Measurements from ENCODE around the gene NAIF1. TPM values are rescaled to one million over a fixed set of nuclear protein-coding genes. Genes with fewer than 3 reads are reported as not detected.
A peak's percentile ranks its signal among the peaks of the same experiment; 100 is the strongest.

The NAIF1 gene
- polyA plus RNA-seq, 1 of the 3 experiments (the other 2 are of a cell fraction), result 14.8 TPM

GRCh38 chr9:128099932-128100491 lies 32.9 kb upstream of the NAIF1 start:
- Histone ChIP-seq H3K4me1 (ENCODE audit: control insufficient read depth in 1 of 2, insufficient read depth in 2 of 2, low read depth in 1 of 2, low read length in 1 of 2) (peaks cover 28 to 31% of the 10 kb centered on the region in 2 experiments; a peak in 3 of 4 replicates), H3K79me2 (ENCODE audit: insufficient read depth) (peaks cover 59% of the 10 kb centered on the region), H3K4me3 (ENCODE audit: low read depth in 2 of 2, low read length in 1 of 2) (no peak overlapping the region), H3K9ac (no peak overlapping the region), H3K4me2 (no peak overlapping the region), H3K36me3 (replicated peaks in 1 of 2; ENCODE audit: control insufficient read depth in 1 of 2, insufficient read depth in 2 of 2, low read length in 1 of 2) (peaks cover 4 to 36% of the 10 kb centered on the region in 2 experiments), H3K27me3 (ENCODE audit: insufficient read depth) (no peaks in the 10 kb centered on the region), H4K20me1 (ENCODE audit: insufficient read depth) (0 out of 2 replicates have a peak, but pooled peaks cover 5% of the 10 kb centered on the region), H2AFZ (ENCODE audit: low read depth) (no peak overlapping the region), H3F3A (replicated peaks; ENCODE audit: insufficient read depth) (peaks cover 4% of the 10 kb centered on the region), H3K27ac (ENCODE audit: low read depth in 2 of 2, low read length in 1 of 2) (no peak overlapping the region), H3K9me3 (no peaks in the 10 kb centered on the region), H3K9me2 (no peaks in the 10 kb centered on the region)
- ChIA-PET CTCF (interaction anchor here (0.9 to 18.8 kb wide), 4 partner anchors 16 to 365 kb away, joined by 3 to 246 read pairs (median 4); partner anchors contain the start of gene TOR2A), POLR2A (interaction anchor here (0.8 kb wide), 1 partner anchor 9 kb away, joined by 3 read pairs; no protein-coding TSS in a partner anchor)
- DNase-seq, result no peak
- TF ChIP-seq NRF1 (IDR thresholded peaks at IDR 0.05; ENCODE audit: low read depth, low read length) (no peak), TEAD4 (IDR thresholded peaks at IDR 0.05; ENCODE audit: borderline replicate concordance, insufficient read depth) (no peak), MXI1 (IDR thresholded peaks at IDR 0.05; ENCODE audit: low read depth, low read length) (no peak), USF1 (IDR thresholded peaks at IDR 0.05; ENCODE audit: borderline replicate concordance, low read depth) (no peak), NFIC (IDR thresholded peaks at IDR 0.05; ENCODE audit: borderline replicate concordance) (no peak)
- TF ChIP-seq, protein P1, sequence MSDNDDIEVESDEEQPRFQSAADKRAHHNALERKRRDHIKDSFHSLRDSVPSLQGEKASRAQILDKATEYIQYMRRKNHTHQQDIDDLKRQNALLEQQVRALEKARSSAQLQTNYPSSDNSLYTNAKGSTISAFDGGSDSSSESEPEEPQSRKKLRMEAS (IDR thresholded peaks at IDR 0.05; ENCODE audit: low read depth), result no peak
- 93% methylated on average over 12 of the region's 16 CpGs for WGBS (ENCODE audit: low lambda C conversion rate)

DNA sequence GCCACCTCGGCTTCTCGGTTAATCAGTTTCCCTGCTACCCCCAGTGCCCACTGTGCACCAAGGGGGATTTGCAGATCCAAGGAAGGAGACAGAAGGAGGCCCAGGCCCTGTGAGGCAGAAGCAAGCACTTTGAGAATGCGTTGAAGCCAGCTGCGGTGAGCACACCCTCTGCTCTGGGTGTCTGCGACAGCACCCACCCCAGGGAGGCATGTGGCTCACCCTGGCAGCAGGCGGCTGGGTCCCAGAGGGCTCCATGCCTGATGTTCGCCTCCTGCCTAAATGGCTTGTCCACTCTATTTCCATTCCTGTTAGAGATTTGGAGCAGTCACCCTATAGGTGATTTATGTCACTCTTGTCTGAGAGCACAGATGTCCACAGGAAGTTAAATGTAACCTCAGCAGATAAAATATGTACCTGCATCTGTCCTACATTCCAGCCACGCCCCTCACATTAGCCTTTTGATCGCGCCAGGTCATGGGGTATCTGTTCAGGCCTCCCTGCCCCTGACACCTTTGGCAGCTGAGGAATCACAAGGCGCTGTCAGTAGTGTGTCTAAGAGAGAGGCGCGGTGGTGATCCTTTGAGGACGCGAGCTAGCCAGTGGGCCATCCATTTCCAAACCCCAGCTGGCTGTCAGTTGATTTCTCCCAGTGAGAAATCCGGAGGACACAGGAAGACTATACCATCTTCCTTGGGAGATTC lies 32.3 kb upstream of the NAIF1 start:
- ChIA-PET CTCF (interaction anchor here (18.8 kb wide), 1 partner anchor 16 kb away, joined by 246 read pairs; no protein-coding TSS in a partner anchor), POLR2A (no interaction called here)
- Histone ChIP-seq H3K4me3 (ENCODE audit: low read depth in 2 of 2, low read length in 1 of 2) (no peak overlapping the region), H3K79me2 (ENCODE audit: insufficient read depth) (peaks cover 61% of the 10 kb centered on the region), H3K9me3 (no peaks in the 10 kb centered on the region), H3K36me3 (replicated peaks in 1 of 2; ENCODE audit: control insufficient read depth in 1 of 2, insufficient read depth in 2 of 2, low read length in 1 of 2) (peaks cover 4 to 36% of the 10 kb centered on the region in 2 experiments), H3K4me1 (ENCODE audit: control insufficient read depth in 1 of 2, insufficient read depth in 2 of 2, low read depth in 1 of 2, low read length in 1 of 2) (peaks cover 34 to 37% of the 10 kb centered on the region in 2 experiments), H2AFZ (ENCODE audit: low read depth) (no peak overlapping the region), H3K9me2 (no peaks in the 10 kb centered on the region), H3K4me2 (peak overlapping the region; percentile 10; the same call in 1 of the 2 replicates), H3F3A (replicated peaks; ENCODE audit: insufficient read depth) (peaks cover 10% of the 10 kb centered on the region), H3K27ac (ENCODE audit: low read depth in 2 of 2, low read length in 1 of 2) (peak overlapping the region in 1 of 2 experiments; percentile 57; a peak in 3 of 4 replicates), H4K20me1 (ENCODE audit: insufficient read depth) (0 out of 2 replicates have a peak, but pooled peaks cover 5% of the 10 kb centered on the region), H3K9ac (peak overlapping the region; percentile 37; the same call in 1 of the 2 replicates), H3K27me3 (ENCODE audit: insufficient read depth) (no peaks in the 10 kb centered on the region)
- TF ChIP-seq RCOR1 (IDR thresholded peaks at IDR 0.05; ENCODE audit: low read length) (no peak), USF1 (IDR thresholded peaks at IDR 0.05; ENCODE audit: borderline replicate concordance, low read depth) (no peak), FOXM1 (IDR thresholded peaks at IDR 0.05; ENCODE audit: low read depth) (no peak), ZBTB33 (IDR thresholded peaks at IDR 0.05; ENCODE audit: borderline replicate concordance, low read depth) (no peak)
- WGBS (ENCODE audit: low lambda C conversion rate), result 94% methylated on average over 13 of the region's 16 CpGs
- no peak for DNase-seq

All from SK-N-SH (cell line).